SK-N-SH treated with all-trans-retinoic acid at 6 μM for 48 hours (cell line): ENCODE data around the gene RAB8A.
"Not testable (repeated sequence)": the region's sequence is repeated elsewhere in the genome, so short reads cannot be mapped to it uniquely, and the experiment has no call there.

ENCODE experiments used
- ATAC-seq: fragments of 200-7000 bp; cut with Tn5 transposase; 3 replicates; pipeline ENCODE4 v1.9.1; 2020; ENCODE audit warnings: mild to moderate bottlenecking, moderate library complexity
- ARNTL ChIP-seq: fragments of 450-650 bp; formaldehyde crosslinking; IDR thresholded peaks from 2 replicates; pipeline ENCODE4 v1.5.0; 2020; ENCODE audit warnings: low read depth, mild to moderate bottlenecking, moderate library complexity, borderline replicate concordance
- BACH2 ChIP-seq: fragments of 250-450 bp; sonication (Bioruptor Pico); IDR thresholded peaks from 2 replicates; pipeline ENCODE4 v1.9.0; 2021; ENCODE audit warnings: mild to moderate bottlenecking, borderline replicate concordance
- CSDC2 ChIP-seq: fragments of 250-450 bp; sonication (Bioruptor Pico); IDR thresholded peaks from 2 replicates; pipeline ENCODE4 v1.5.0; 2020; ENCODE audit warnings: mild to moderate bottlenecking, moderate library complexity
- ESRRG ChIP-seq: fragments of 250-450 bp; sonication (Bioruptor Pico); IDR thresholded peaks from 2 replicates; pipeline ENCODE4 v1.6.1; 2021; ENCODE audit warnings: mild to moderate bottlenecking
- ISL1 ChIP-seq: fragments of 250-450 bp; sonication (Bioruptor Pico); IDR thresholded peaks from 2 replicates; pipeline ENCODE4 v2.1.2; 2022; ENCODE audit warnings: mild to moderate bottlenecking, moderate library complexity
- PATZ1 ChIP-seq: fragments of 250-450 bp; sonication (Bioruptor Pico); IDR thresholded peaks from 2 replicates; pipeline ENCODE4 v1.8.0; 2020; ENCODE audit warnings: mild to moderate bottlenecking, moderate library complexity, borderline replicate concordance
- PPARA ChIP-seq: fragments of 250-450 bp; sonication (Bioruptor Pico); IDR thresholded peaks from 2 replicates; pipeline ENCODE4 v1.5.0; 2020; ENCODE audit warnings: mild to moderate bottlenecking, borderline replicate concordance
- SNAI2 ChIP-seq: fragments of 250-450 bp; sonication (Bioruptor Pico); IDR thresholded peaks from 2 replicates; pipeline ENCODE4 v1.5.0; 2020; ENCODE audit warnings: mild to moderate bottlenecking, moderate library complexity
- TCF4 ChIP-seq: fragments of 250-450 bp; sonication (Bioruptor Pico); IDR thresholded peaks from 2 replicates; pipeline ENCODE4 v1.8.0; 2021; ENCODE audit warnings: mild to moderate bottlenecking, moderate library complexity, borderline replicate concordance
- TOX ChIP-seq: fragments of 250-450 bp; sonication (Bioruptor Pico); IDR thresholded peaks from 2 replicates; pipeline ENCODE4 v1.8.0; 2021; ENCODE audit warnings: mild to moderate bottlenecking, moderate library complexity, borderline replicate concordance
- TSHZ2 ChIP-seq: fragments of 250-450 bp; sonication (Bioruptor Pico); IDR thresholded peaks from 2 replicates; pipeline ENCODE4 v1.5.0; 2020; ENCODE audit warnings: mild to moderate bottlenecking, moderate library complexity
- ZC3H10 ChIP-seq: fragments of 250-450 bp; sonication (Bioruptor Pico); IDR thresholded peaks from 2 replicates; pipeline ENCODE4 v1.5.1; 2021; ENCODE audit warnings: mild to moderate bottlenecking, moderate library complexity
- ZFP3 ChIP-seq: fragments of 250-450 bp; sonication (Bioruptor Pico); IDR thresholded peaks from 2 replicates; pipeline ENCODE4 v1.5.0; 2020; ENCODE audit warnings: mild to moderate bottlenecking, moderate library complexity
- ZFP30 ChIP-seq: fragments of 450-650 bp; formaldehyde crosslinking; IDR thresholded peaks from 2 replicates; pipeline ENCODE4 v1.5.0; 2022; ENCODE audit warnings: mild to moderate bottlenecking, moderate library complexity
- ZNF565 ChIP-seq: fragments of 450-650 bp; formaldehyde crosslinking; conservative IDR thresholded peaks from 2 replicates; pipeline ENCODE4 v1.5.0; 2020; ENCODE audit warnings: low read depth, mild to moderate bottlenecking, moderate library complexity
- ZNF70 ChIP-seq: fragments of 450-650 bp; formaldehyde crosslinking; IDR thresholded peaks from 2 replicates; pipeline ENCODE4 v1.5.0; 2020; ENCODE audit warnings: mild to moderate bottlenecking, moderate library complexity
- ZNF8 ChIP-seq: fragments of 450-650 bp; formaldehyde crosslinking; IDR thresholded peaks from 2 replicates; pipeline ENCODE4 v1.5.0; 2020; ENCODE audit warnings: mild to moderate bottlenecking, moderate library complexity
- TF ChIP-seq, protein P1 (sequence below): fragments of 250-450 bp; sonication (Bioruptor Pico); IDR thresholded peaks from 2 replicates; pipeline ENCODE4 v1.8.0; 2021; ENCODE audit warnings: low read depth, mild to moderate bottlenecking, moderate library complexity, borderline replicate concordance
- TF ChIP-seq, protein P2 (sequence below): fragments of 250-450 bp; sonication (Bioruptor Pico); IDR thresholded peaks from 2 replicates; pipeline ENCODE4 v1.5.1; 2020; ENCODE audit warnings: low read depth, mild to moderate bottlenecking, moderate library complexity

RAB8A gene

DNA sequence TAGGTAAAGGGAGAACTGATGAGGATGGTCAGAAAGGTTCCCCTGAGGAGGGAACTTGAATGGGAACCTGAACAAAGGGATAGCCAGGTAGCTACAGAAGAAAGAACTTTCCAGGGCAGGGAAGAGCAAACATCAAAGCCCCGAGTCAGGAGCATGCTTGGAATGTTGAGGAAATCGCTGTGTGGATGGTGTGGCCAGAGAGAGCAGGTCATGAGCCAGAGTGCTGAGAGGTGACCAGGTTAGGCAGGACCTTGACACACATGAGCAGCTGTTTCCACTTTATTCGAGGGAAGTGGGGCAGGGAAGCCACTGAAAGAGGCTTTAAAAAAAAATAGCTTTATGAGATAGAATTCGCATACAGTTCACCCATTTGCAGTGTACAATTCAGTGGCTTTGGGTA lies 4.4 kb downstream of the RAB8A start (continued):
- no peak for TF ChIP-seq PATZ1 (CRISPR knock-in tag)

DNA sequence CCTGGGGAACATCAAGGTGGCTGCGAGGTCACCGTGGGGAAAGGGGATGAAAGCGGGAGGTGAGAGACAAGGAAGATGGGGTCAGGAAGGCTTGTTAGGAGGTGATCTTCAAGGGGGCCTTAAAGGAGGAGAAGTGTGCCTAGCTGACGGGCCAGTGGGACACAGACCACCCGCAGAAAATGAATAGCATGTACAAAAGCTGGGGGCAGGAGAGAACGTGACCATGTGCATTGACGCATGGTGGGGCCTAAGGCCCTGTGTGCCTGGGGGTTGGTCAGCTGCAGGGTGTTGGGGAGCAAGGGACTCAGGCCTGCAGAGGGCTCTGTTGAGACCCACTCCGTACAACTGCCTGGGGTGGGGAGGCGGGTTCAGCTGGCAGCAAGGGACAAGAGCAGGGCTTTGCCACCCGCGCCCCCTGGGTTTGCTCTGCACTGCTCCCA lies 5.9 kb downstream of the RAB8A start:
- ATAC-seq = peak; percentile 18; the same call in 1 of the 3 replicates
- TF ChIP-seq ZC3H10 (CRISPR knock-in tag) = no peak
- TF ChIP-seq PATZ1 (CRISPR knock-in tag) = no peak
- no peak for TF ChIP-seq TOX (CRISPR knock-in tag)
- TF ChIP-seq TCF4 (CRISPR knock-in tag) = no peak
- no peak for TF ChIP-seq ZNF565 (CRISPR knock-in tag)
- TF ChIP-seq SNAI2 (CRISPR knock-in tag) = no peak
- TF ChIP-seq ZNF70 (CRISPR knock-in tag) = no peak
- TF ChIP-seq CSDC2 (CRISPR knock-in tag) = no peak
- TF ChIP-seq ZNF8 (CRISPR knock-in tag) = no peak
- TF ChIP-seq BACH2 (CRISPR knock-in tag) = no peak
- TF ChIP-seq ARNTL = no peak
- TF ChIP-seq, protein P1, sequence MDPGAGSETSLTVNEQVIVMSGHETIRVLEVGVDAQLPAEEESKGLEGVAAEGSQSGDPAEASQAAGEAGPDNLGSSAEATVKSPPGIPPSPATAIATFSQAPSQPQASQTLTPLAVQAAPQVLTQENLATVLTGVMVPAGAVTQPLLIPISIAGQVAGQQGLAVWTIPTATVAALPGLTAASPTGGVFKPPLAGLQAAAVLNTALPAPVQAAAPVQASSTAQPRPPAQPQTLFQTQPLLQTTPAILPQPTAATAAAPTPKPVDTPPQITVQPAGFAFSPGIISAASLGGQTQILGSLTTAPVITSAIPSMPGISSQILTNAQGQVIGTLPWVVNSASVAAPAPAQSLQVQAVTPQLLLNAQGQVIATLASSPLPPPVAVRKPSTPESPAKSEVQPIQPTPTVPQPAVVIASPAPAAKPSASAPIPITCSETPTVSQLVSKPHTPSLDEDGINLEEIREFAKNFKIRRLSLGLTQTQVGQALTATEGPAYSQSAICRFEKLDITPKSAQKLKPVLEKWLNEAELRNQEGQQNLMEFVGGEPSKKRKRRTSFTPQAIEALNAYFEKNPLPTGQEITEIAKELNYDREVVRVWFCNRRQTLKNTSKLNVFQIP (CRISPR knock-in tag) = no peak
- TF ChIP-seq, protein P2, sequence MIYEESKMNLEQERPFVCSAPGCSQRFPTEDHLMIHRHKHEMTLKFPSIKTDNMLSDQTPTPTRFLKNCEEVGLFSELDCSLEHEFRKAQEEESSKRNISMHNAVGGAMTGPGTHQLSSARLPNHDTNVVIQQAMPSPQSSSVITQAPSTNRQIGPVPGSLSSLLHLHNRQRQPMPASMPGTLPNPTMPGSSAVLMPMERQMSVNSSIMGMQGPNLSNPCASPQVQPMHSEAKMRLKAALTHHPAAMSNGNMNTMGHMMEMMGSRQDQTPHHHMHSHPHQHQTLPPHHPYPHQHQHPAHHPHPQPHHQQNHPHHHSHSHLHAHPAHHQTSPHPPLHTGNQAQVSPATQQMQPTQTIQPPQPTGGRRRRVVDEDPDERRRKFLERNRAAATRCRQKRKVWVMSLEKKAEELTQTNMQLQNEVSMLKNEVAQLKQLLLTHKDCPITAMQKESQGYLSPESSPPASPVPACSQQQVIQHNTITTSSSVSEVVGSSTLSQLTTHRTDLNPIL (CRISPR knock-in tag) = no peak
- TF ChIP-seq PPARA (CRISPR knock-in tag) = no peak
- TF ChIP-seq ZFP30 (CRISPR knock-in tag) = no peak
- no peak for TF ChIP-seq ISL1

DNA sequence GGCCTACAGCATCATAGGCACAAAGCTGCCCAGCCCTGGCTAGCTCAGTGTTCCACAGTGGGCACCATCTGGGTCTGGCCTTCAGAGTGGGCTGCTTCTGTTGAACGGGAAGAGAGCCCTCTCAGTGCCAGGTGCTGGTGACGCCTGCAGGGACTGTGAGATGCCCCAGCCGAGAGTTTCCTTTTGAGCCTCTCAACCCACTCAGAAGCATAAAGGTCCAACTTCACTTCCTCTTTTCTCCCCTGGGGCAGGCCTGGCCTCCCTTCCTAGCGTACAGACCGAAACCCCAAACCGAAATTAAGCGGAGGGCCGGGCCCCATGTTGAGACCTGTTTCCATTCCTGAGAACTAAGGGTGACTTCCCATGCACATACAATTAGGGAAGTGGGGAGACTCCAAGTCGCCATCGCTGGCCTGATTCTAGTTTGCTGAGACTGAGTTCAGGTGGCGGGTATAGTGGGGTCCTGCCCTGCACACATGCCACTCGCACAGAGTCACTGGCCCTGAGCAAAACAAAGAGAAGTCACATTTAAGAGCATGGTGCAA lies 6.9 kb downstream of the RAB8A start:
- TF ChIP-seq PPARA (CRISPR knock-in tag) (no peak), ARNTL (no peak), ZNF565 (CRISPR knock-in tag) (no peak), PATZ1 (CRISPR knock-in tag) (no peak), TSHZ2 (no peak), ESRRG (CRISPR knock-in tag) (no peak), ZFP3 (CRISPR knock-in tag) (no peak), ZFP30 (CRISPR knock-in tag) (no peak), TOX (CRISPR knock-in tag) (no peak)
- TF ChIP-seq, protein P1 (CRISPR knock-in tag) = no peak
- ATAC-seq = no peak

DNA sequence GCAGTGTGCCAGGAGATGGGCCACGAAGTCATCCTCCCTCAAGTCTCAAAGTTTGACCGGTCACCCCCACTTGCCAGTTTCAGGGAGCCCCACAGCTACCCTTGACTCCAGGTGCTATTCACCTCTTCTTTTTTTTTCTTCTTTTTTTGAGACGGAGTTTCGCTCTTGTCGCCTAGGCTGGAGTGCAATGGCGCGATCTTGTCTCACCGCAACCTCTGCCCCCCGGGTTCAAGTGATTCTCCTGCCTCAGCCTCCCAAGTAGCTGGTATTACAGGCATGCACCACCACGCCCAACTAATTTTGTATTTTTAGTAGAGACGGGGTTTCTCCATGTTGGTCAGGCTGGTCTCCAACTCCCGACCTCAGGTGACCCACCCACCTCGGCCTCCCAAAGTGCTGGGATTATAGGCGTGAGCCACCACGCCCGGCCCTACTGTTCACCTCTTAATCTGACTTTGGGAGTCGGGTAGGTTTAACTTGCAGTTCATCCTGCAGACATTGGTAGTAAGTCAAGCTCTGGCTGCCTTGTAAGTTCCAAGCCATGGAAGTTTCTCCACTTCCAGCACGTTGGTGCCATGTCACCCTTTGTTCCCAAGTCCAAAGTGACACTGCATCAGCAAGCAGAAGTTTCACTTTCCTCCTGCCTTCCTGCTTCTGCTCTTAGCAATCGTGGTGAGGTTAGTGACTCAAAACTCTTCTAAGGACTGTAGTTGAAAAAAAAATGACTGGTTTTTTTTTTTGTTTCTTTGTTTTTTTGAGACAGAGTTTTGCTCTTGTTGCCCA lies 7.6 kb downstream of the RAB8A start:
- ATAC-seq = not testable (repeated sequence)
